Left ventricle myocardium superior (tissue), 1 donor: ENCODE data around the gene ANKRD40. TPM values are rescaled to one million over a fixed set of nuclear protein-coding genes. Genes with fewer than 3 reads are reported as not detected.
A peak's percentile ranks its signal among the peaks of the same experiment; 100 is the strongest.
"Not testable (repeated sequence)": the region's sequence is repeated elsewhere in the genome, so short reads cannot be mapped to it uniquely, and the experiment has no call there.

Experiments
- ATAC-seq: fragments of 200-7000 bp; cut with Tn5 transposase; one replicate; pipeline ENCODE4 v1.9.1; 2020; ENCODE audit warnings: mild to moderate bottlenecking, moderate library complexity
- DNase-seq: peaks from one replicate; pipeline ENCODE4 v3.0.0-alpha.2; 2020
- intact Hi-C: fragments of 100-400 bp; cut with micrococcal nuclease; formaldehyde crosslinking; loops from one replicate; pipeline ENCODE4 v1.11.0; 2022
- total RNA-seq: library from RNA; stranded (reverse); fragmentation: NEBNext Ultra II Directional; extraction: Animal tissue kit (Norgen Biotek cat#: 25700); gene quantifications from one replicate; pipeline ENCODE4 v1.2.1, GENCODE V29; 2021
- donor health status: DM: no; HTN: yes; CAD: no; lungs with severe emphysema.

The ANKRD40 gene
- total RNA-seq, 1 donor from 2014 or later, result 54.4 TPM

- DNase-seq (no peak), ATAC-seq (no peak)
- intact Hi-C loops, result no loop called here
Measured at GRCh38 chr17:50715471-50715870, 7.8 kb upstream of the ANKRD40 start.

DNA sequence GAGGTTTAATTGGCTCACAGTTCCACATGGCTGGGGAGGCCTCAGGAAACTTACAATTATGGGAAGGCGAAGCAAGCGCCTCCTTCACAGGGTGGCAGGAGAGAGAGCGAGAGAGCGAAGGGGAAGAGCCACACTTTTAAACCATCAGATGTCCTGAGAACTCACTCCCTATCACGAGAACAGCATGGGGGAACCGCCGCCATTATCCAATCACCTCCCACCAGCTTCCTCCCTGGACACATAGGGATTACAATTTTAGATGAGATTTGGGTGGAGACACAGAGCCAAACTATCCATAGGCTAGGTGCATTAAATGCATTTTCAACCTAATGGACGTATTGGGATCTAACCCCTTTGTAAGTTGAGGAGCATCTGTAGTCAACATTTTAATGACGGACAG lies 4.9 kb upstream of the ANKRD40 start:
- DNase-seq, result no peak
- ATAC-seq, result no peak
- intact Hi-C loops, result no loop called here

DNA sequence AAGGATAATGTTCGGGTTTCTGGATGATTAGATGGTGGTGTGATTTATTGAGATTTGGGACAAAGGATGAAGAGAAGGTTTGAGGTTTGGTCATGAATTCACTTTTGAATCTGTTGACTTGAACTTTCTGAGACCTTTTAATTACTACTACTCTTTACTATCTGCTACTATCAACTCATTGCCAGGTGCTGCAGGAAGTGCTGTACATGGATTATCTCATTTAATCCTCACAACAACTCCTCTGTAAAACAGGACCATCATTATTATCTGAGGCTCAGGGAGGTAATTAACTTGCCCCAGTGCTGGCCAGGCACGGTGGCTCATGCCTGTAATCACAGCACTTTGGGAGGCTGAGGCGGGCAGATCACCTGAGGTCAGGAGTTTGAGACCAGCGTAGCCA lies 2.9 kb upstream of the ANKRD40 start:
- no peak for ATAC-seq
- intact Hi-C loops, result no loop called here
- no peak for DNase-seq

GRCh38 chr17:50710025-50710424 lies 2.3 kb upstream of the ANKRD40 start:
- intact Hi-C loops, result no loop called here
- ATAC-seq (no peak), DNase-seq (no peak)

- intact Hi-C loops, ATAC-seq, DNase-seq: not testable (repeated sequence)
Measured at GRCh38 chr17:50709053-50709452, 1.3 kb upstream of the ANKRD40 start.

DNA sequence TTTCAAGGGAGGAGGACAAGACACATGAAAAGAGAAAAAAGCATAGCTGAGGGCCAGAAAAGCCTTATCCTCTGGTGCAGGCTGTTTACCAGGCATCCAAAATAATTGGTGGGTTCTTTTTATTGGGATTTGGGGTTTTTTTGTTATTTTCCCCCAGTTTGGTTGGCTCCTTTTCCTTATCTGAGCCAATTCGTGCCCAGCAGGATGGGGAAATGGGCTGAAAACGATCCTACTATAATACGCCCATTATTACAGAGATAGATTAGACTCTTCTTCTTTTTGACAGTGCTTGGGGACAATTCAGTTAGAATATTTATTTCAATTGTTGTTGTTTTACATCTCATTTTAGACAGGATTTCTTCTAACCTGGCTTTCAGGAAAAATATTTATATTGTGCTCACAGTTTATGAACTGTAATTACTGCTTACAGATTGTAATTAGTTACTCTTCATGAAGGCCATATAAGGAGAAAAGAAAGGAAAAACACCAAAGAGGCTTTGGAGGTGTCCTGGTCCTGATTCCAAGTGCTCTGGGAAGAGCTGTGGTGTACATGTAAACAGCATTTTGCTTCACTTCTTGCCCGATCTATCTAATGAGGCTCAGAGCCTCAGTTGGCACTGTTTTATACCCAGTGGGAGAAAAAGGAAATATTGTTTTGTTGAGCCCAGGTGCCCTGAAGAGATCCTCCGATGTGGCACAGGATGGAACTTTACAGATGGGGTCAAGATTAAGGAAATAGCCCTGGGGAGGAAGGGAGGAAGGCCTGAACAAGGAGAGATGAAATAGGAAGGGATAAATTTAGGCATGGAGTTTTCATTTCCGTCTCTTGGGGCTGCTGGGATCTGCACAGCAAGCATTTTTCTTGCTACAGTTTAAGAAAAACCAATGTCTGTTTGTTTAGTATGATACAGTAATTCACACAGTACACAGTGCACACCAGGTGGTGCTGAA lies 611 bp upstream of the ANKRD40 start:
- intact Hi-C loops, result no loop called here

GRCh38 chr17:50703162-50703561 lies 4.6 kb downstream of the ANKRD40 start:
- DNase-seq, result no peak
- intact Hi-C loops, result no loop called here

More for the DNA sequence above, 611 bp upstream of the ANKRD40 start:
- ATAC-seq (peak; percentile 29), DNase-seq (no peak)

GRCh38 chr17:50699410-50699809 lies 8.3 kb downstream of the ANKRD40 start:
- ATAC-seq, result no peak
- intact Hi-C loops, result loop anchor here (10.0 kb wide), 1 partner anchor 145 kb away; no protein-coding TSS in a partner anchor
- no peak for DNase-seq

More at GRCh38 chr17:50703162-50703561, 4.6 kb downstream of the ANKRD40 start:
- no peak for ATAC-seq

GRCh38 chr17:50697663-50698272 lies 9.9 kb downstream of the ANKRD40 start:
- intact Hi-C loops, result loop anchor here (10.0 kb wide), 1 partner anchor 143 kb away; no protein-coding TSS in a partner anchor
- DNase-seq (no peak), ATAC-seq (no peak)

- intact Hi-C loops, result loop anchor here (10.0 kb wide), 1 partner anchor 142 kb away; no protein-coding TSS in a partner anchor
- ATAC-seq, result no peak
Measured at GRCh38 chr17:50697062-50697461, 10.7 kb downstream of the ANKRD40 start.

GRCh38 chr17:50696365-50696879 lies 11.3 kb downstream of the ANKRD40 start:
- intact Hi-C loops, result loop anchor here (10.0 kb wide), 1 partner anchor 142 kb away; no protein-coding TSS in a partner anchor
- peak; percentile 35 for ATAC-seq

More at GRCh38 chr17:50697062-50697461, 10.7 kb downstream of the ANKRD40 start:
- DNase-seq, result no peak

GRCh38 chr17:50693036-50693682 lies 14.6 kb downstream of the ANKRD40 start:
- no peak for DNase-seq
- no peak for ATAC-seq
- intact Hi-C loops, result loop anchor here (10.0 kb wide), 1 partner anchor 138 kb away; no protein-coding TSS in a partner anchor

More at GRCh38 chr17:50696365-50696879, 11.3 kb downstream of the ANKRD40 start:
- no peak for DNase-seq

GRCh38 chr17:50692448-50693035 lies 15.2 kb downstream of the ANKRD40 start:
- DNase-seq, result no peak
- intact Hi-C loops, result loop anchor here (10.0 kb wide), 1 partner anchor 138 kb away; no protein-coding TSS in a partner anchor
- ATAC-seq, result no peak

DNA sequence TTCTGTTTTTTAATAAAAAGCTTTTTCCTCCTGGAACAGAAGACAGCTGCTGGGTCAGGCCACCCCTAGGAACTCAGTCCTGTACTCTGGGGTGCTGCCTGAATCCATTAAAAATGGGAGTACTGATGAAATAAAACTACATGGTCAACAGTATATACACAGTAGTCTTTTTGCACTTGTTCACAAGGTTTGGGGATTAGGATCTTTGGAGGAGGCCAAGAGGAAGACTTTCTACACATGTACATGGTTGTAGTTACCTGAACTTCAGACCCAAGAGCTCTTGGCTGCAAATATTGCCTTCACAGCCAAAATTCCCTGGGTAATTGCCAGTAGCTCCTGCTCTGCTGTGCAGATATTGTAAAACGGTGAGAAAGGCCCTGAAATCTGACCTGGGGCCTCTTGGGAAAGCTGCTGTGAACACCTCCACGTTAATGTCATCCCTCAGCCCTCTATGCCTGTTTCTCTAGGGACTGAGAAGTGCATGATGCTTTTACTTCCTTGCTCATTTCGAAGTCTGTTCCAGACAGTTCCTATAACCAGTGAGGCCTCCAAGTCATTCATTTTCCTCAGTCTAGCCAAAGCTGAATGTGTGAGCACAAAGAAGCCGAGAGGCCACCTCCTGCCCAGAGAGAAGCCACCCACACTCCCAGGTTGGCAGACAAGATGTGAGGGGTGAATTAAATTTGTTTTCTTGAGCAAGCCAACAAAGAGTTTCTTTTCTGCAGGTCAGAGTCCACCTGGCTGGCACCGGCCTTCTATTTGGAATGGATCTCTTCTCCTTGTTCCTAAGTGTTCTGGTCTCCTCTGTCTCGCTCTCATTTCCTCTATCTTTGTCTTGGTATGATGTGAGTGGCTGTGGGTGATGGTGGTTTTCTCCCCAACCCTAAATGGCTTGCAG lies 15.9 kb downstream of the ANKRD40 start:
- DNase-seq, result no peak
- intact Hi-C loops, result loop anchor here (10.0 kb wide), 1 partner anchor 137 kb away; no protein-coding TSS in a partner anchor
- ATAC-seq, result no peak

- ATAC-seq, result no peak
- intact Hi-C loops, result loop anchor here (10.0 kb wide), 1 partner anchor 136 kb away; no protein-coding TSS in a partner anchor
- no peak for DNase-seq
Measured at GRCh38 chr17:50690887-50691549, 16.7 kb downstream of the ANKRD40 start.

GRCh38 chr17:50689956-50690886 lies 17.5 kb downstream of the ANKRD40 start:
- no peak for ATAC-seq
- no peak for DNase-seq
- intact Hi-C loops, result loop anchor here (10.0 kb wide), 1 partner anchor 135 kb away; no protein-coding TSS in a partner anchor
